H1 (cell line): ENCODE results near the gene CFD. TPM values are rescaled to one million over a fixed set of nuclear protein-coding genes. Genes with fewer than 3 reads are reported as not detected.

ENCODE experiments used
- ATF3 ChIP-seq: IDR thresholded peaks from 2 replicates; pipeline ENCODE4 v1.6.1; 2011; ENCODE audit warnings: low read depth, mild to moderate bottlenecking, low read length; ENCODE audit not compliant: insufficient read depth
- CTBP2 ChIP-seq: IDR thresholded peaks from 2 replicates; pipeline ENCODE4 v1.7.0; 2011; ENCODE audit warnings: borderline replicate concordance, mild to moderate bottlenecking, moderate library complexity, mixed read lengths, low read length; ENCODE audit not compliant: insufficient read depth, insufficient read length
- NANOG ChIP-seq: IDR thresholded peaks from 2 replicates; pipeline ENCODE4 v1.6.1; 2011; ENCODE audit warnings: low read length, low read depth, mild to moderate bottlenecking, inconsistent platforms; ENCODE audit not compliant: insufficient read depth, poor library complexity, severe bottlenecking
- RAD21 ChIP-seq, 2 experiments: IDR thresholded peaks in 1 of 2; conservative IDR thresholded peaks in 1 of 2; 2 replicates each; pipeline ENCODE4 v1.6.1; 2011; ENCODE audit warnings: low read depth in 2 of 2, low read length in 2 of 2, improper control_type of control experiment in 1 of 2, inconsistent platforms in 1 of 2, mild to moderate bottlenecking in 1 of 2, moderate library complexity in 1 of 2
- SIX5 ChIP-seq: IDR thresholded peaks from 2 replicates; pipeline ENCODE4 v1.6.1; 2011; ENCODE audit warnings: mild to moderate bottlenecking, low read depth, low read length
- SP2 ChIP-seq: IDR thresholded peaks from 2 replicates; pipeline ENCODE4 v1.6.1; 2012; ENCODE audit warnings: mild to moderate bottlenecking, low read length, inconsistent platforms
- YY1 ChIP-seq: IDR thresholded peaks from 2 replicates; pipeline ENCODE4 v1.6.1; 2011; ENCODE audit warnings: low read depth, mild to moderate bottlenecking, low read length
- polyA plus RNA-seq, 7 experiments: library from polyadenylated mRNA; depleted of rRNA in 3 of 7; stranded (reverse) in 5 of 7; unstranded in 2 of 7; fragments of >200 nt in 5 of 7; fragments of 200-250 nt in 2 of 7; gene quantifications; 1 replicate in 5 of 7; 2 replicates in 1 of 7; 4 replicates in 1 of 7; pipeline versions ENCODE4 v1.2.1 to v1.2.3, GENCODE V29; 2011 to 2013; ENCODE audit warnings: missing spikeins in 2 of 7, mixed read lengths in 2 of 7
- total RNA-seq: library from RNA; stranded (reverse); fragmentation: NEBNext Ultra II Directional; extraction: Animal tissue kit (Norgen Biotek cat#: 25700); gene quantifications from 2 replicates; pipeline ENCODE4 v1.2.1, GENCODE V29; 2021

The CFD gene
- total and polyA plus RNA-seq, 2 of the 8 experiments (the other 6 are each of a cell fraction or from before 2014, with no cell fraction given), result 1.7 to 2.8 TPM

GRCh38 chr19:898663-899062 is 39.2 kb downstream of the CFD start (continued):
- TF ChIP-seq ATF3 (no peak), SIX5 (no peak), RAD21 (IDR thresholded peaks at IDR 0.05 in 1 of 2, conservative IDR thresholded peaks at IDR 0.05 in 1 of 2; ENCODE audit: low read depth in 2 of 2, low read length in 2 of 2) (no peak), NANOG (no peak), CTBP2 (no peak), YY1 (no peak), SP2 (no peak)
